GM12878 (cell line): Measurements from ENCODE around the gene ADAT3. TPM values are rescaled to one million over a fixed set of nuclear protein-coding genes. Genes with fewer than 3 reads are reported as not detected.

Experiments used
- ATAC-seq: fragments of 200-7000 bp; cut with Tn5 transposase; 3 replicates; pipeline ENCODE4 v1.9.1; 2020; ENCODE audit warnings: mild to moderate bottlenecking, moderate library complexity
- BruUV-seq: library from RNA; stranded (reverse); fragments of 400-500 nt; replicated peaks from 2 replicates; lab custom pipeline; 2021; lab: Mats Ljungman, UMichigan
- CTCF ChIA-PET: fragments of 300-600 bp; sonication (Branson Sonifier 250); formaldehyde crosslinking; extraction: SDS; loops from one replicate; lab custom pipeline; 2021; ENCODE audit warnings: inconsistent platforms; lab: Yijun Ruan, JAX
- POLR2A ChIA-PET: fragments of 350-600 bp; formaldehyde crosslinking; extraction: SDS; loops from one replicate; lab custom pipeline; 2021; ENCODE audit warnings: inconsistent platforms; lab: Charles Lee
- RAD21 ChIA-PET: fragments of 300-600 bp; sonication (Branson Sonifier 250); formaldehyde crosslinking; loops from one replicate; lab custom pipeline; 2023; ENCODE audit warnings: antibody characterized with exemption; ENCODE audit not compliant: unreplicated experiment; lab: Charles Lee
- SMC1A ChIA-PET: fragments of 300-600 bp; sonication (Branson Sonifier 250); formaldehyde crosslinking; loops from one replicate; lab custom pipeline; 2023; ENCODE audit not compliant: unreplicated experiment, uncharacterized antibody; lab: Charles Lee
- DNase-seq: peaks from one replicate; pipeline ENCODE4 v3.0.0-alpha.2; 2011; ENCODE audit warnings: low read depth, low spot score
- FAIRE-seq: peaks from 3 replicates; lab custom pipeline; 2011; peaks lifted over from hg19 to GRCh38; lab: Jason Lieb, UNC
- H2AFZ ChIP-seq: 2 replicates; pipeline ENCODE4 v1.6.0; 2011; ENCODE audit warnings: low read depth, low read length, control low read depth; ENCODE audit not compliant: control insufficient read depth
- H3K27ac ChIP-seq: 2 replicates; pipeline ENCODE4 v1.5.1; 2011; ENCODE audit warnings: control low read depth; ENCODE audit not compliant: control insufficient read depth, insufficient read depth
- H3K27me3 ChIP-seq, 2 experiments: replicated peaks in 1 of 2; 2 replicates each; pipeline versions ENCODE4 v1.6.0 to v1.6.1; 2011; ENCODE audit warnings: low read length in 1 of 2; ENCODE audit not compliant: control insufficient read depth in 2 of 2, insufficient read depth in 2 of 2
- H3K36me3 ChIP-seq, 2 experiments: 2 replicates each; pipeline ENCODE4 v1.5.1; 2011; ENCODE audit warnings: low read length in 1 of 2; ENCODE audit not compliant: control insufficient read depth in 2 of 2, insufficient read depth in 2 of 2
- H3K4me1 ChIP-seq: 2 replicates; pipeline ENCODE4 v1.6.1; 2011; ENCODE audit warnings: mild to moderate bottlenecking, low read length, moderate library complexity, mixed read lengths; ENCODE audit not compliant: control insufficient read depth, insufficient read depth
- H3K4me2 ChIP-seq: 2 replicates; pipeline ENCODE4 v1.6.0; 2011; ENCODE audit warnings: control low read depth; ENCODE audit not compliant: control insufficient read depth, insufficient read depth
- H3K4me3 ChIP-seq: fragments of 200-600 bp; sonication (generic); 2 replicates; pipeline ENCODE4 v1.5.1; 2016
- H3K79me2 ChIP-seq: 2 replicates; pipeline ENCODE4 v1.6.0; 2011; ENCODE audit warnings: low read length; ENCODE audit not compliant: control insufficient read depth, insufficient read depth
- H3K9ac ChIP-seq: 2 replicates; pipeline ENCODE4 v1.8.0; 2011; ENCODE audit warnings: low read length, control low read depth, mixed read lengths; ENCODE audit not compliant: control insufficient read depth, insufficient read depth
- H3K9me3 ChIP-seq: replicated peaks from 3 replicates; pipeline ENCODE4 v1.5.1; 2011; ENCODE audit warnings: mild to moderate bottlenecking, low read length; ENCODE audit not compliant: control insufficient read depth, insufficient read depth
- H4K20me1 ChIP-seq: 2 replicates; pipeline ENCODE4 v1.6.0; 2011; ENCODE audit not compliant: control insufficient read depth, insufficient read depth
- CBFB ChIP-seq: IDR thresholded peaks from 2 replicates; pipeline ENCODE4 v1.6.1; 2016; ENCODE audit warnings: antibody characterized with exemption, low read depth
- EP300 ChIP-seq, 2 experiments: fragments of 150-350 bp in 1 of 2; IDR thresholded peaks; 2 replicates each; pipeline ENCODE4 v1.6.1; 2011 to 2012; ENCODE audit warnings: low read depth in 2 of 2, low read length in 2 of 2, borderline replicate concordance in 1 of 2, improper control_type of control experiment in 1 of 2, inconsistent platforms in 1 of 2; ENCODE audit not compliant: control insufficient read depth in 1 of 2
- IRF4 ChIP-seq: IDR thresholded peaks from 2 replicates; pipeline ENCODE4 v1.6.1; 2011; ENCODE audit warnings: low read depth, low read length
- JUNB ChIP-seq: IDR thresholded peaks from 2 replicates; pipeline ENCODE4 v1.6.1; 2016; ENCODE audit warnings: antibody characterized with exemption, mild to moderate bottlenecking
- LARP7 ChIP-seq: fragments of 450-650 bp; IDR thresholded peaks from 2 replicates; pipeline ENCODE4 v1.6.1; 2017; ENCODE audit warnings: mild to moderate bottlenecking
- MTA3 ChIP-seq: IDR thresholded peaks from 2 replicates; pipeline ENCODE4 v1.6.1; 2012; ENCODE audit warnings: low read length, inconsistent platforms, borderline replicate concordance
- NR2C1 ChIP-seq: fragments of 450-650 bp; IDR thresholded peaks from 2 replicates; pipeline ENCODE4 v1.6.1; 2017; ENCODE audit warnings: antibody characterized with exemption, mild to moderate bottlenecking, moderate library complexity
- NR2C2 ChIP-seq: IDR thresholded peaks from 2 replicates; pipeline ENCODE4 v1.6.1; 2011; ENCODE audit warnings: borderline replicate concordance, low read depth; ENCODE audit not compliant: control insufficient read depth, insufficient read length
- SPI1 ChIP-seq: IDR thresholded peaks from 2 replicates; pipeline ENCODE4 v1.6.1; 2011; ENCODE audit warnings: low read depth, mild to moderate bottlenecking, low read length, moderate library complexity, borderline replicate concordance; ENCODE audit not compliant: insufficient read depth
- WGBS: methylation state at CpG from one replicate; pipeline ENCODE4 v1.1.6; 2016; ENCODE audit warnings: low lambda C conversion rate; ENCODE audit not compliant: insufficient replicate concordance, insufficient coverage; ENCODE audit errors: missing lambda C conversion rate; 5-methylcytosine and 5-hydroxymethylcytosine counted together
- in situ Hi-C: fragments of 300-500 bp; cut with MboI; formaldehyde crosslinking; loops from 9 replicates; pipeline ENCODE4 v1.14.3; 2018; ENCODE audit warnings: mixed read lengths
- intact Hi-C: fragments of 100-400 bp; cut with micrococcal nuclease; formaldehyde crosslinking; loops from one replicate; pipeline ENCODE4 v1.14.2; 2022; ENCODE audit not compliant: unreplicated experiment
- polyA plus RNA-seq, 11 experiments: library from polyadenylated mRNA; depleted of rRNA in 4 of 11; unstranded in 6 of 11; stranded (reverse) in 5 of 11; fragments of >200 nt; fragmentation: Nextera tagmentation in 4 of 11; fragmentation: Illumina TruSeq in 1 of 11; extraction: Ambion mirVana in 4 of 11; extraction: Trizol in 1 of 11; gene quantifications; 1 replicate in 1 of 11; 2 replicates in 10 of 11; pipeline versions ENCODE4 v1.2.1 to v1.2.3, GENCODE V29; 2011 to 2016; ENCODE audit warnings: inconsistent platforms in 2 of 11, missing spikeins in 2 of 11, low read depth in 1 of 11
- total RNA-seq, 4 experiments: library from RNA; depleted of rRNA in 3 of 4; stranded (reverse); fragments of >200 nt in 3 of 4; fragmentation: Illumina TruSeq in 1 of 4; extraction: Trizol in 1 of 4; gene quantifications; 2 replicates each; pipeline versions ENCODE4 v1.2.1 to v1.2.3, GENCODE V29; 2013 to 2021
- TF ChIP-seq, protein P1 (sequence below): IDR thresholded peaks from 2 replicates; pipeline ENCODE4 v1.6.1; 2012; ENCODE audit warnings: low read depth, low read length, improper control_type of control experiment
- TF ChIP-seq, protein P2 (sequence below): IDR thresholded peaks from 2 replicates; pipeline ENCODE4 v1.6.1; 2012; ENCODE audit warnings: mild to moderate bottlenecking, low read depth, low read length
- TF ChIP-seq, protein P3 (sequence below): fragments of 450-650 bp; IDR thresholded peaks from 2 replicates; pipeline ENCODE4 v1.6.1; 2017; ENCODE audit warnings: mild to moderate bottlenecking, low read depth, inconsistent platforms; ENCODE audit not compliant: poor library complexity, severe bottlenecking
- TF ChIP-seq, protein P4 (sequence below): fragments of 450-650 bp; IDR thresholded peaks from 2 replicates; pipeline ENCODE4 v1.6.1; 2016; ENCODE audit warnings: mild to moderate bottlenecking

The ADAT3 gene
- total and polyA plus RNA-seq, 10 of the 15 experiments (the other 5 are each of a cell fraction or from before 2014, with no cell fraction given): 0.27 to 11.8 (median 7.7) TPM; not detected in 3

DNA sequence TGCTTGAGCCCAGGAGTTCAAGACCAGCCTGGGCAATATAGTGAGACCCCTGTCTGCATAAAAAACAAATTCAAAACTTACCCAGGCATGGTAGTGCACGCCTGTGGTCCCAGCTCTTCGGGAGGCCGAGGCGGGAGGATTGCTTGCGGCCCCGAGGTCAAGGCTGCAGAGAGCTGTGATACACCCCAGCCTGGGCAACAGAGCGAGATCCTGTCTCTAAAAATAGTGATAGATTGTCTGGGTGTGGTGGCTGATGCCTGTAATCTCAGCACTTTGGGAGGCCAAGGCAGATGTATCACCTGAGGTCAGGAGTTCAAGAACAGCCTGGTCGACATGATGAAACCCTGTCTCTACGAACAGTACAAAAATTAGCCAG, 37.9 kb upstream of the ADAT3 start:
- BruUV-seq: no TSS peak
- SMC1A ChIA-PET: no interaction called here
- no peak for TF ChIP-seq NR2C1
- TF ChIP-seq, protein P1, sequence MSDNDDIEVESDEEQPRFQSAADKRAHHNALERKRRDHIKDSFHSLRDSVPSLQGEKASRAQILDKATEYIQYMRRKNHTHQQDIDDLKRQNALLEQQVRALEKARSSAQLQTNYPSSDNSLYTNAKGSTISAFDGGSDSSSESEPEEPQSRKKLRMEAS: no peak
- no peak for TF ChIP-seq JUNB
- TF ChIP-seq, protein P2, sequence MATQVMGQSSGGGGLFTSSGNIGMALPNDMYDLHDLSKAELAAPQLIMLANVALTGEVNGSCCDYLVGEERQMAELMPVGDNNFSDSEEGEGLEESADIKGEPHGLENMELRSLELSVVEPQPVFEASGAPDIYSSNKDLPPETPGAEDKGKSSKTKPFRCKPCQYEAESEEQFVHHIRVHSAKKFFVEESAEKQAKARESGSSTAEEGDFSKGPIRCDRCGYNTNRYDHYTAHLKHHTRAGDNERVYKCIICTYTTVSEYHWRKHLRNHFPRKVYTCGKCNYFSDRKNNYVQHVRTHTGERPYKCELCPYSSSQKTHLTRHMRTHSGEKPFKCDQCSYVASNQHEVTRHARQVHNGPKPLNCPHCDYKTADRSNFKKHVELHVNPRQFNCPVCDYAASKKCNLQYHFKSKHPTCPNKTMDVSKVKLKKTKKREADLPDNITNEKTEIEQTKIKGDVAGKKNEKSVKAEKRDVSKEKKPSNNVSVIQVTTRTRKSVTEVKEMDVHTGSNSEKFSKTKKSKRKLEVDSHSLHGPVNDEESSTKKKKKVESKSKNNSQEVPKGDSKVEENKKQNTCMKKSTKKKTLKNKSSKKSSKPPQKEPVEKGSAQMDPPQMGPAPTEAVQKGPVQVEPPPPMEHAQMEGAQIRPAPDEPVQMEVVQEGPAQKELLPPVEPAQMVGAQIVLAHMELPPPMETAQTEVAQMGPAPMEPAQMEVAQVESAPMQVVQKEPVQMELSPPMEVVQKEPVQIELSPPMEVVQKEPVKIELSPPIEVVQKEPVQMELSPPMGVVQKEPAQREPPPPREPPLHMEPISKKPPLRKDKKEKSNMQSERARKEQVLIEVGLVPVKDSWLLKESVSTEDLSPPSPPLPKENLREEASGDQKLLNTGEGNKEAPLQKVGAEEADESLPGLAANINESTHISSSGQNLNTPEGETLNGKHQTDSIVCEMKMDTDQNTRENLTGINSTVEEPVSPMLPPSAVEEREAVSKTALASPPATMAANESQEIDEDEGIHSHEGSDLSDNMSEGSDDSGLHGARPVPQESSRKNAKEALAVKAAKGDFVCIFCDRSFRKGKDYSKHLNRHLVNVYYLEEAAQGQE: no peak
- no peak for TF ChIP-seq IRF4
- no peak for TF ChIP-seq CBFB
- no peak for TF ChIP-seq EP300 (IDR thresholded peaks at IDR 0.05; ENCODE audit: borderline replicate concordance in 1 of 2, control insufficient read depth in 1 of 2, low read depth in 2 of 2, low read length in 2 of 2)
- TF ChIP-seq, protein P3, sequence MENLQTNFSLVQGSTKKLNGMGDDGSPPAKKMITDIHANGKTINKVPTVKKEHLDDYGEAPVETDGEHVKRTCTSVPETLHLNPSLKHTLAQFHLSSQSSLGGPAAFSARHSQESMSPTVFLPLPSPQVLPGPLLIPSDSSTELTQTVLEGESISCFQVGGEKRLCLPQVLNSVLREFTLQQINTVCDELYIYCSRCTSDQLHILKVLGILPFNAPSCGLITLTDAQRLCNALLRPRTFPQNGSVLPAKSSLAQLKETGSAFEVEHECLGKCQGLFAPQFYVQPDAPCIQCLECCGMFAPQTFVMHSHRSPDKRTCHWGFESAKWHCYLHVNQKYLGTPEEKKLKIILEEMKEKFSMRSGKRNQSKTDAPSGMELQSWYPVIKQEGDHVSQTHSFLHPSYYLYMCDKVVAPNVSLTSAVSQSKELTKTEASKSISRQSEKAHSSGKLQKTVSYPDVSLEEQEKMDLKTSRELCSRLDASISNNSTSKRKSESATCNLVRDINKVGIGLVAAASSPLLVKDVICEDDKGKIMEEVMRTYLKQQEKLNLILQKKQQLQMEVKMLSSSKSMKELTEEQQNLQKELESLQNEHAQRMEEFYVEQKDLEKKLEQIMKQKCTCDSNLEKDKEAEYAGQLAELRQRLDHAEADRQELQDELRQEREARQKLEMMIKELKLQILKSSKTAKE: no peak
- TF ChIP-seq, protein P4, sequence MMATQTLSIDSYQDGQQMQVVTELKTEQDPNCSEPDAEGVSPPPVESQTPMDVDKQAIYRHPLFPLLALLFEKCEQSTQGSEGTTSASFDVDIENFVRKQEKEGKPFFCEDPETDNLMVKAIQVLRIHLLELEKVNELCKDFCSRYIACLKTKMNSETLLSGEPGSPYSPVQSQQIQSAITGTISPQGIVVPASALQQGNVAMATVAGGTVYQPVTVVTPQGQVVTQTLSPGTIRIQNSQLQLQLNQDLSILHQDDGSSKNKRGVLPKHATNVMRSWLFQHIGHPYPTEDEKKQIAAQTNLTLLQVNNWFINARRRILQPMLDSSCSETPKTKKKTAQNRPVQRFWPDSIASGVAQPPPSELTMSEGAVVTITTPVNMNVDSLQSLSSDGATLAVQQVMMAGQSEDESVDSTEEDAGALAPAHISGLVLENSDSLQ: no peak
- no peak for TF ChIP-seq NR2C2
- no peak for TF ChIP-seq LARP7
- TF ChIP-seq SPI1: no peak
- TF ChIP-seq MTA3: no peak

More for the DNA sequence above, 37.9 kb upstream of the ADAT3 start:
- H3K4me3 ChIP-seq: no peak overlapping the region
- ChIA-PET CTCF (interaction anchor here (1.1 to 1.7 kb wide), 2 partner anchors 18 to 63 kb away, joined by 3 to 4 read pairs; partner anchors contain the start of gene ABHD17A), RAD21 (no interaction called here), POLR2A (interaction anchor here (0.6 kb wide), 1 partner anchor 79 kb away, joined by 3 read pairs; no protein-coding TSS in a partner anchor)
- no peaks in the 10 kb centered on the region for H3K27me3 ChIP-seq
- intact Hi-C loops: no loop called here
- ATAC-seq (no peak), DNase-seq (no peak), FAIRE-seq (no peak)
- no peaks in the 10 kb centered on the region for H3K9me3 ChIP-seq
- H3K4me1 ChIP-seq: peaks cover 5% of the 10 kb centered on the region; the same call in 1 of the 2 replicates
- H3K4me2 ChIP-seq: no peak overlapping the region
- WGBS: 97% methylated on average over 9 of the region's 9 CpGs
- H4K20me1 ChIP-seq: no peaks in the 10 kb centered on the region
- H3K79me2 ChIP-seq: peaks cover 14% of the 10 kb centered on the region
- no peak overlapping the region for H3K9ac ChIP-seq
- in situ Hi-C loops: loop anchor here (25.0 kb wide), 1 partner anchor 1495 kb away; the partner anchor contains the start of gene NFIC
- peaks cover 0 to 5% of the 10 kb centered on the region in 2 experiments; a peak in 3 of 4 replicates for H3K36me3 ChIP-seq
- H3K27ac ChIP-seq: no peak overlapping the region
- no peak overlapping the region for H2AFZ ChIP-seq
